ENCODE measurements around the gene DOCK2.

- TF ChIP-seq TAF1 (IDR thresholded peaks at IDR 0.05; ENCODE audit: borderline replicate concordance, insufficient read depth, low read length), result no peak
- no peak for TF ChIP-seq POLR2AphosphoS5 (IDR thresholded peaks at IDR 0.05; ENCODE audit: low read depth, low read length)
- no peak for TF ChIP-seq REST (IDR thresholded peaks at IDR 0.05; ENCODE audit: insufficient read depth in 1 of 2, low read depth in 2 of 2, low read length in 2 of 2)
- no peak for TF ChIP-seq SIN3A (IDR thresholded peaks at IDR 0.05; ENCODE audit: borderline replicate concordance, insufficient read depth, low read length)
These were observed 334.7 kb downstream of the DOCK2 start for GRCh38 chr5:169971780-169972179.
